Endometrial microvascular endothelial cells (primary cell): ENCODE data around the gene FHOD3. TPM values are rescaled to one million over a fixed set of nuclear protein-coding genes. Genes with fewer than 3 reads are reported as not detected.

Experiments
- in situ Hi-C: cut with HindIII; loops from 2 replicates; pipeline ENCODE4 v1.10.0; 2017; ENCODE audit warnings: low sequenced_read_pairs, low pct_unique_long_range_greater_than_20kb; ENCODE audit errors: inconsistent ontology term
- total RNA-seq: library from RNA; depleted of rRNA; stranded (reverse); fragments of >200 nt; gene quantifications from one replicate; pipeline ENCODE4 v1.2.3, GENCODE V29; 2015; ENCODE audit errors: inconsistent ontology term

Gene FHOD3
- total RNA-seq, 1 donor from 2014 or later = 0.93 TPM

DNA sequence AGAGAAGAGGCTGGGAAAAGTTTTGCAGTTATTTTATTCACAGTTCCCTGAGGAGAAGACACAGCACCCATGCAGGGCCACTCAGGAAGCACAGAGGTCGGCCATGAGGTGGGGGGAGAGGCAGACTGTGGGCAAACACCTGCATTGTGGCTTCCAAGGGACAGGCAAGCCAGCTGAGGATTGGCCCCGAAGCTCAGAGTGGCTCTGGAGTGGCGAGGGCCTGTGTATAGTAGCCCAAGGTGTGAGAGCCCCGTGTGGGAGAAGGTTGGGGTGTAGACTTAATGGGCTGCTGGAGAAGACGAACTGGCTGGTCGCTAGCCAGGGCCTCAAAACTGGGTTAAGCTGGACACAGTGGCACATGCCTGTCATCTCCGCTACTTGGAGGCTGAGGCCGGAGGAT is 218.7 kb downstream of the FHOD3 start:
- in situ Hi-C loops = no loop called here

DNA sequence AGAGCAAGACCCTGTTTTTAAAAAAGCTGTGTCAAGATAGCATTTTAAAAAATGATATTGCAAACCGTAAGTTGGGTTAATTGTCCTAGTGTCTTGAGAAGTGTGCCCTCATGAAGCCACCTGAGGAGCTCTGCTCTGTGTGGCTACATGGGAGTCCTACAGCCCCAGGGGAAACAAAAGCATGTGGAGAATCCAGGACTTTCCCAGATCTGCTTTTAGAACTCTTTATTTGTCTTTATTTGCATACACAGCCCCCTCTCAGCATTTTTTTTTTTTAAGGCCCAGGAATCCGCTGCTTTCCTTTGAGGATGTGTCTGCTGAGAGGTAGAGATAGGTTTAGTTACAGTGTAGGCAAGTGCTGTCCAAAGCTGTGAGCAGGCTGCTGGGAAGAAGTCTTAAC is 219.2 kb downstream of the FHOD3 start:
- in situ Hi-C loops = no loop called here

DNA sequence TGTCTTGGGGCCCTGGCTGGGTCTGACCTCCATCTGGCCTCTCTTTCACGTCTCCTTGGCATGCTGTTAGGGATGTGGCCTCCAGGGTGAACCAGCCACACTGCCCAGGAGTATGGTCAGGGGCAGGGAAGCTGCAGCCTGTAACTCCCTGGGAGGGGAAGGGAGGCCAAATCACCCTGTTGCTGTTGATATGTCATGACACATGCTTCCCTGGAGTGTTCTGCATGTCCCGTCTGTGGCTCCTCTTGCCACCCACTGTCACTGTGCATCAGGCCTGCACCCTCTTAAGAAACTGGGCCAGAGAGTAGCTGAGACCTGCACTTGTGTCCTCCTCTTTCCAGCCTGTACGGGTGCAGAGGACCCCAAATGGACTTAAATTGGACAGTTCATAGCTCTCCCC is 221.3 kb downstream of the FHOD3 start:
- in situ Hi-C loops = no loop called here

DNA sequence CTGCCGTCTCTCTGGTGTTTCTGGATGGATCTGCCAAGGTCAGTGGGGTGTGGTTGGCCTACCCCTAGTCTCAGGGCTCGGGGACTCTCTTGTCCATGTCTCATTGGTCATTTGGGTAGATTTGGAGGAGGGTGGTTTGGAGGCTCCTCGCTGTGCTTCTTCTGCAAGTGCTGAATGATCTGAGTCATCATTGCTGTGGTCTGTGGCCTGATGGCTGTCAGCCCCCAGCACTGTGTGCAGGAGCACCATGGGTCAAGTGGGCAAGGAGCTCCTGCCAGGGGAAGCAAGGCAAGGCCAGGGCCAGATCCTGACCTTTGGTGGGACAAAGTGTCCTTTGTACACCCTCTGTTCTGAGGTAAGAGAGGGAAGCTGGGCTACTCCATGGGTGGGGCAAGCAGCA is 221.8 kb downstream of the FHOD3 start:
- in situ Hi-C loops = no loop called here

DNA sequence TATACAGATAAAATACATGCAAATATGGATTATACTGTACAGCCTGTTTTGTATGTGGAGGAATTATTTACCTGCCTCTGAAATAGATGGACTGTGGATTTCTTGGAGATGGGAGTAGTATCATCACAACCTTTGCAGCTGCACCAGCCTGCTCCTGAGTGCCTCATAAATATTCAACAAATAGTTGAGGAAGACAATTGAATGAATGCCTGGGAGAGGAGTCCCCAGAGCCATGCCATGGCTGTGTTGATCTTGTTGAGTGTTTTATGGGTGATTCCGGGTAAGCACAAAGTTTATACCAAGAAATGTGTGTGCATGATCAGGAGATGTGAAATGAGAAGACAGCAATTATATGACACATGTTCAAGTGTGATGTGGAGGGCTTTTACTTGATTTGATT is 225.0 kb downstream of the FHOD3 start:
- in situ Hi-C loops = no loop called here

DNA sequence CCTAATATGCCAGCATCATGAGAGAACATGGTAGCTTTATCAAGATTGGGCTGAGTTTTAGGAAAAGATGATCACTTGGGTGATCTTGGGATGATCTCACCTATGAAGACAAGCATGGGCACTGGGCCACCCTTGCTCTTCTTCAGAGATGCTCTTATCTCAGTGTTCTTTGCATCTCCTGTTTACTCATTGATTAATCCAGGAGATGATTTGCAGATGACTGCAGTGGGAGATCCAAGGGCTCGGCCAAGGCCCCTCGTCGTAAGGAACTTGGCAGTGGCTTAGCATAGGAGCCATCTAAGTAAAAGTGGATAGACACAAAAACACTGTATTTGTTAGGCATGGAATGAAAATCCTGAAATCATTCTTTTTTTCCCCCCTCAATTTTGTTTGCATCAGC is 228.4 kb downstream of the FHOD3 start:
- in situ Hi-C loops = no loop called here

DNA sequence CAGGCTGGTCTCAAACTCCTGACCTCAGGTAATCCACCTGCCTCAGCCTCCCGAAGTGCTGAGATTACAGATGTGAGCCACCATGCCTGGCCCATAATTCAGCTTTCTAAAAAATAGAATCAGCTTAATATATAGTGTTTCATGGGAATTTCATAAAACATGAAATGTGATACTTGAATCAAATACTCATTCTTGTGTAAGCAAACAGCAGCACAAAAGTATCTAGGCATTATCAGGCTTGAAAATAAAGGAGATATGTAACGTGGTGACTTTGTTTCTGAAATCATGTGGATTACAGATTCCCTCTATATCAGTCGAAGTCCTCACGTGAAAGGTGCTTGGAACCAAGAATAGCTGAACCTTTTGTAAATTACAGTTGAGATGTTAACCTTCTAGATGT is 229.1 kb downstream of the FHOD3 start:
- in situ Hi-C loops = no loop called here

DNA sequence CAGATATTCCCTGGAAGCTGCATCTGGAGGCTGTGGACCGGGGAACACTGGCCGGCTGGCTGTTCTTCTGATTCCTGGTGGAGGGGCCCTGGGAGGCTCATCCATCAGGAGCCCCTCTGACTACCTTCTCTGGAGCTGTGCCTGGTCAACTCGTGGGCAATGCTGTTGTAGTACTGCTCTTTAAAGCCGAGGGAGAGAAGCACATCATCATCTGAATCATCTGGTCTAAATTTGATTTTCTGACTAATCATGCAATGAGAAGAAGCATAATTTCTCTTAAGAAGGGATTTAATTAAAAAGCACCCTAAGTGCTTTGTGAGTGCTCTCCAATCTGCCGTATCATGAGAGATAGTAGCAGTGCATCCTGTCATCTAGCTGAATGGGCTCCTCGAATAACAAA is 229.5 kb downstream of the FHOD3 start:
- in situ Hi-C loops = no loop called here

DNA sequence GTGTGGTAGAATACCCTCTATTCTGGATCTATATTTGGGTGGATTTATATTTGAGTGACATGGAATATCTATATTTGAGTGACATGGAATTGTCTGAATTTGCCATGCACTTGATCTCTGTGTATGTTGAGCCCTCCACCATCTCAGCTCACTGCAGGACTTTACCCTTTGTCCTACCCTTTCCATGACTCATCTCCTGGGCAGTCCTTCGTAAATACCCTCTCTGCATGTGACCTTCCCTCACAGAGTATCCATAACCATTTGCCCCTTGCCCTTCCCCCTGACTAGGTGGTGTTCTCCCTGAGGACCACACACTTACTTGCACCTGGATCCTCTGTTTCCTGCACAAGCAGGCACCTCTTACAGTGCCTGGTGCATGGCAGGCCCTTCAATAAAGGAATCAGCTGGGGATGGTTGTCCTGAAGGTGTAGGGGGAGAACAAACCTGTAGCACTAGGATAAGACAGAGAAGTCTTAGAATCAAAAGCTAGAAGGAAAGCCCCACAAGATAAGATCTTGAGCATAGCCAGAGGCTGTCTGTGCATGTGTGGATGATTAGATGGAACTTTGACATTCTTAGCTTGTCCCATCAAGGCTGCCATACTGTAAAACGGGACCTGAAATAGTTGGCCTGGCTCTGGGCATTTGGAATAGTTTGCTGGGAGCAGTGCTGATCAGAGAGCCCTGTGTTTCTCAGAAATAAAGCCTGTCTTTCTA is 230.4 kb downstream of the FHOD3 start:
- in situ Hi-C loops = no loop called here

DNA sequence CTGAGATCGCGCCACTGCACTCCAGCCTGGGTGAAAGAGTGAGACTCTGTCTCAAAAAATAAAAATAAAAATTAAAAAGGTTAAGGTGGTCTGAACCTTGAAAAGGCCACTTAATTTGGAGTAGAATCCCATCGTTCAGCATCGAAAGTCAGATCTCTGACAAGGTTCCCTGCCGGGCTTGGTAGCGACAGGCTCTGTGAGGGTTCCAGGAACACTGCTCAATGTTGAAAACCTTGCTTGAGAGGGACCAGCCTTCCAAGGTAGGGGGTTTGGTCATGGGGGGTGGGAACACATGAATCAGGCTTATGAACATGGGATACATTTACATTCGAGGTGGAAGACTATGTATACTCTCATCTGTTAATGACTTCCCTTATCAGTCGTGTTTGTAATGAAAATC is 232.2 kb downstream of the FHOD3 start:
- in situ Hi-C loops = no loop called here

DNA sequence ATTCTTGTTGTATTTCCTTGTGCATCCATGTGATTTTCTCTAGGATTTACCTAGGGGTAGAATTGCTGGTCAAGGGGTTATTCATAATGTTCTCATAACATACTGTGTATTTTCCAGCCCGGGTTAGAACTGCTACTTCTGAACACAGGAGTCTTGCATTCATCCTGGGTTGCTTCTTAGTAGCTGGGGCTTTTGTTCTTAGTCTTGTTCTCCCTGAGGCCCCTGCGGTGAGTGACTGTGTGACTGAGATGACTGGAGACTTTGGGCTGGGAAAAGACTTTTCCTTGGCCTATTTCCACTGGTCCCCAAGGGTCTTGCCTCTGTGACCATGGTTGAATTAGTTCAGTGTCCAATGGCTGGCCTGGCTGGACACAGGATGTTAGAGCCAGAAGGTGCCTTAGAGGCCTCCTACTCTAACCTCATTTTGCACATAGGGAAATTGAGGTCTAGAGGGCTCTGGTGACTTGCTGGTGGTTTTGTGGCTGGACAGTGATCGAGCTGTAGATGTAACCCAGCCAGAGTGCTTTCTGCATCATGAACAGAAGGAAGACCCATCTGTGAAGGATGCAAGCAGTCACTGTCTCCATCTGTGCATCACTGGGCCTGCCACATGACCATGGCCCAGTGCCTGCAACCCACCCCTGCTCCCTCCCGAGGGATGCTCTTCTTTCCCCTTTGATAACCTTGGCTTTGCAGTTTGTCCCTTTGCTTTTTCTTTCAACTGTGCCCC is 233.3 kb downstream of the FHOD3 start:
- in situ Hi-C loops = no loop called here

DNA sequence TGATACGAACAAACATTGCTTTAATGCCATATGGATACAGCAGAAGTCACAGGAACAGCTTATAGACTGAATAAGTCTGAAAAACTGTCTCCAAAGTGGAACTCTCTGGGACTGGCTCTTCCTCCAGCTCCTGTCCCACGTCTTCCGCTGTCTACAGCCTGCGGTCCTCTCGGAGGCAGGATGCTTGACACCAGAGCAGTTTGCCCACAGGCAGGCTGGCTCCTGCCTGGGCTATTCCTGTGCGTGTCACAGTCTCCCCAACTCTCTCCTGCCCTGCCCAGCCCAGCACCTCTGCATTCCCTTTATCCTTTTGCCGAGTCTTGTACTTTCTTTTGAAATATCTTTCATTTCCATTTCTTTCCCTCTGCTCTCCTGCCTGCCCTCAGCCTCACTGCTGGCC is 234.1 kb downstream of the FHOD3 start:
- in situ Hi-C loops = no loop called here

DNA sequence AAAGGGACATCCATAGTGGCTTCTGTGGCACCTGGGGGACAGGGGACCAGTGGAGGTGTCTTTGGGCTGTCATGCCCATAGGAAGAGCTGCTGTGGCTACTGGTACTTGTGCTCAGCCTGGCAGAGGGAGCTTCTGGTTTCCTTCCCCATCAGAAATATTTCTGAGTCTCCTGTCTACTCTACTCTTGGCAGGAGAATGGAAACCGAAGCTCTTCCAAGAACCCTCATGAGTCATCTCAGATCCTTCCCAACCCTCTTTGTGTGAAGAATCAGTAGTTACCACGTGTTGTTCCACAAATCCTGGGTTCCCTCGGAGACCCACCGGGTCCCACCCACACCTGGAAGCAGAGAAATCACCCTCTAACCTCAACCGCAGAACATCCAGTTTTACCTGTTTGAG is 234.9 kb downstream of the FHOD3 start:
- in situ Hi-C loops = no loop called here

DNA sequence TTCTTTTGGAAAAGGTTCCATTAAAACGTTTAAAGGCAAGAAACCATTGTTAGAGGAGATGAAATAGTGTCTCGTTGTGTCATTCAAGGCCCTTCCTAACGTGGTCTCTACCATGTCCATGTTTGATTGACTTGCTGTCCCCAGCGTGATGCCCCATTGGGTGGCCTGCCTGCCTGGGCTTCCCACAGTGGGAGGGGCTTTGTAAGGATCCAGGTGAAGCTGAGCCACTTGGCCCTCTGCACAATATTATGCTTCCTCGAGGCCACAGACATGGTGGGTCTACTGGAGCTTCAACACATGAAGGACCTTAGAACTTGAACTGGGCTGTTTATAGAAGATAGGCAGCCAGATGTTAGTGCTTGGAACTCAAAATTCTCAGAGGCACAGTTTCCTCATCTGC is 235.3 kb downstream of the FHOD3 start:
- in situ Hi-C loops = no loop called here

DNA sequence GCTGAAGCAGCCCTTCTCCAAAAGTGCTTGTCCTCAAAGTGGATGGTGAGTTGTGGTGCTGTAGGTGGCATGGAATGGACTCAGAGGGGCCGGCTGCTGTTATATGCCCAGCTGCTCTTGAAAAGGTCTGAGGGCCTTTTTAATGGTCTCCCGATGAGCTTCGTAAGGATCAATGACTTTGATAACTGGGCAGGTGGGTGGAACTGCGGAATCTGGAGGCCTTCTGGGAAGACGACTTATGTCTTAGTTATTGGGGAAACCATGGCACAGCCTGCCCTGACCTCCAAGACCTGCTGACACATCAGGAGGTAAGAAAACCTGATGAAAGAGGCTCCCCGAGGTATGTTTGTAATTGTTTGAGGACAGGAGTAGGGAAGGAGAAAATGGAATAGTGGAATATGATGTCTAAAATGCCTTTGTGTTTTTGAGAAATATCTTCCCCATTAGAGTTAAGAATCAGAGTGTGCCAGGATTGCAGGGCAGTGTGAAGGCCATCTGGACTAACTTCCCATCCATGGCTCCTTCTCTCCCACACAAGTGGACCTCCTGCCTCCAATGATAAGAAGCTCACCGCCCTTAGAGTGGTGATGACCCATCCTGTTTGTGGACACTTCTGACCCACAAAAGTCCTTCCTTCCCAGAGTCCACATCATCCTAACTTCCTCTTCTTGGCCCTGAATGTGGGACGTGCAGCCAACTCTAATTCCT is 236.1 kb downstream of the FHOD3 start:
- in situ Hi-C loops = no loop called here

DNA sequence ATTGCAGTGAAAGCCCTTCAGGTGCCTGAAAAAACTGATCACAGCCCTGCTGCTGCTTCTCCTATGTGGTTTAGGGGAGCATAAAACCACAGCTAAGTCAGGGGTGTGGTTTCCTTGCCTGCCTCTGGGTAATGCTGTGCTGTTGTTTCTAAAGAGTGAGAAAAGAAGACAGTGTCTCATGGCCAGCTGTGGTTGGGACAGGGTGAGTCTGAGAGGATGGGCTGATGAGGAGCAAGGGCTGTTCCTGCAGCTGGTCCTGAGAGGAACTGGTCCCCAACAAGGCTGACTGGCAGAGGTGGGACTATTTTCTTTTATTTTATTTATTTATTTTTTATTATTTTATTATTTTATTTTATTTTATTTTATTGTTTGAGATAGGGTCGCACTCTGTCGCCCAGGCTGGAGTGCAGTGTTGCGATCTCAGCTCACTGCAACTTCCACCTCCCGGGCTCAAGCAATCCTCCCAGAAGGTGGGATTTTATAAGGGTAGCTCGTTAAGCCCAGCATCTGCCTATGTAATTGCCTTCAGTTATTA is 236.7 kb downstream of the FHOD3 start:
- in situ Hi-C loops = no loop called here

DNA sequence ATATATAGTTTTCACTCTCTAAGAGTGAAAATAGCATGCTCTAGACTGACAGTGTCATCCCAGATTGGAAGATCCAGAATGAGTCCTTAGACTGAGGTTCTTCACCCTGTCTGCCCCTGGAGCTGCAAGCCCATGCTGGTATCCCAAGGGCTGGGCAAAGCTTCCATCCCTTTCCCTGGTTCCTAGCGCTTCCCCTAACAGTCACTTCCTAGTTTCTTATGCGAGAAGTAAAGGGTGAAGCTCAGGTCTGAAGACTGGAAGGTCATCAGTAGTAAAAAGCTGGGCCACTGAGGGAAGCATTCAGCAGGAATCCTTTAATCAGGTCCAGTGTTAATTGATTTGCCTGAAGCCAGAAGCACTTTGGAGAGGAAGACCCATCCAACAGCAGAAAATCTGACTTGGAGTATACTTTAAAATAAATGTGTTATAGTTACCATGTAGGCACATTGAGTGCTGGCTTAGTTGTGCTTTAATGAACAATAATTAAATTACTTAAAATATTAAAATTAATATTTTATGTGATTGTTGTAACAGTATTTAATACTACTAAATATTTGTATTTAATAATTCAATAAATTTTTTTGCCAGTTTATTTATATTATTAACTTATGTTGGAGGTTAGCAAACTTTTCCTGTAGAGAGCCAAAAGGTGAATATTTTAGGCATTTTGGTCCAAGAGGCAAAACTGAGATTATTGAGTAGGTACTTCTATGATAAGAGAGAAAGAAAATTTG is 237.9 kb downstream of the FHOD3 start:
- in situ Hi-C loops = no loop called here

DNA sequence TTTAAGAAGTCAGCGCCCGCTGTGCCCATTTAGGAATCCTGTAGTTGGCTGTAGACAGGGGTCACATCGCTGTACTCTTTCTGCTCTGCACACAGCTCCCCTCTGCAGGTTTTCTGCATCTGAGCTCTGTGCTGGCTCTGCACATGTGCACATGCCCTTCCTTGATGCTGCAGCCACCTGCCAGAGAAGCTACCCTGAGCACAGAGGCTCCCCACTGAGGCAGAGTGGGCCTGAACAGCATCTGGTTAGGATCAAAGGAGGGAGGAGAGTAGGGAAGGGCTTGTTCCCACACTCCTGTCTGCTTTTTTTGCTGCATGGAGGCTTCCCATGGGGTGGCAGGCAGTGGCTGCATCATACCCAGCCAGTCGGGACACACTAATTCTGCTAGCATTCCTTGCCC is 238.9 kb downstream of the FHOD3 start:
- in situ Hi-C loops = no loop called here

DNA sequence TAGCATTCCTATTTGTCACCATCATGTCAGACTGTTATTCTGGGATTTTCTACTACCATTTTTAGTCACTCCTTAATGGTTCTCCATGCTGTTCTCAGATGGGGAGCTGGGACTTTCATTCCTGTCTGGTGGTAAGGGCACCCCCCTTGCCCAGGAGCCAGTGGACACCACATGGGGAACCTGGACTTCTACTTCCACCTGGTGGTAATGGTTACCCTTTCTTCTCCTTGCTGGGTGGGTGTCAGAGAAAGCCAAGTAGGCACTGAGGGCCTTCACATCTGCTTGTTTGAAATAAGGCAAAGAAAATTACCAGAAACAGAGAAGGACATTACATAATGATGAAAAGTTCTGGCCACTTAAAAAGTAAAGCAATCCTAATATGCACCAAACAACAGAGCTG is 239.8 kb downstream of the FHOD3 start:
- in situ Hi-C loops = no loop called here
